Esophagus muscularis mucosa (tissue), 4 donors: ENCODE data around the gene COPG2.

Experiments
- CTCF ChIP-seq, 3 experiments: fragments of 200-600 bp in 2 of 3; fragments of 450-650 bp in 1 of 3; sonication (generic) in 2 of 3; IDR thresholded peaks; one replicate each; pipeline ENCODE4 v1.5.1; 2017 to 2019; ENCODE audit warnings: antibody characterized with exemption in 3 of 3, mild to moderate bottlenecking in 2 of 3, moderate library complexity in 1 of 3
- EP300 ChIP-seq: sonication (generic); formaldehyde crosslinking; IDR thresholded peaks from one replicate; pipeline ENCODE4 v1.6.1; 2017; ENCODE audit warnings: antibody characterized with exemption
- POLR2A ChIP-seq: fragments of 450-650 bp; IDR thresholded peaks from one replicate; pipeline ENCODE4 v1.6.1; 2017; ENCODE audit warnings: antibody characterized with exemption, moderate library complexity, mild to moderate bottlenecking, low read depth
- POLR2AphosphoS5 ChIP-seq, 2 donors: sonication (generic); formaldehyde crosslinking; IDR thresholded peaks; one replicate each; pipeline ENCODE4 v1.6.1; 2017; ENCODE audit warnings: antibody characterized with exemption in 2 of 2

GRCh38 chr7:130650611-130651120 lies 17.9 kb downstream of the COPG2 start:
- TF ChIP-seq CTCF (IDR thresholded peaks at IDR 0.05) (no peak), POLR2AphosphoS5 (IDR thresholded peaks at IDR 0.05) (no peak), POLR2A (no peak), EP300 (no peak)
